Measurements from ENCODE around the gene C1orf198.
"Not testable (repeated sequence)": the region's sequence is repeated elsewhere in the genome, so short reads cannot be mapped to it uniquely, and the experiment has no call there.

The C1orf198 gene

DNA sequence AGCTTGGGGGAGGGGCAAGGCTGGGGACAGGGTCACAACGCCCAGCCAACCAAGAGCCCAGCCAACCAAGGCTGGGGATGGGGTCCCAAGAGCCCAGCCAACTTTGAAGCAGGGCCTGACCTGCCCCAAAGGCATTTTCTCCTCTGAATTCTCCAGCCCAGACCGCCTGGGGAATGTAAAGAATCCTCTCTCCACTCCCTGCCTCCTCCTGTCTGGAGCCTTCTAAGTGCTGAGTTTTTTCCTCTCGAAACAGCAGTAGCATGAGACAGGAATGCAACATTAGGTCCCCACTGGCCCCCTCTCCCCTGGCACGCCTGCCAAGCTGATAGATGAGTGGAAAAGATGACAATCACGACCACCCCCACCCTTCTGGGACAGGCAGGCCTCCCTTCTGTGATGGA, 17.0 kb downstream of the C1orf198 start:
- ChIA-PET CTCF (interaction anchor here (1.2 to 3.1 kb wide), 2 partner anchors 11 to 16 kb away, joined by 3 to 9 read pairs; no protein-coding TSS in a partner anchor), POLR2A (interaction anchor here (0.9 to 4.4 kb wide), 2 partner anchors 15 to 16 kb away, joined by 4 to 24 read pairs; partner anchors contain the start of gene C1orf198)
- TF ChIP-seq, protein P1, sequence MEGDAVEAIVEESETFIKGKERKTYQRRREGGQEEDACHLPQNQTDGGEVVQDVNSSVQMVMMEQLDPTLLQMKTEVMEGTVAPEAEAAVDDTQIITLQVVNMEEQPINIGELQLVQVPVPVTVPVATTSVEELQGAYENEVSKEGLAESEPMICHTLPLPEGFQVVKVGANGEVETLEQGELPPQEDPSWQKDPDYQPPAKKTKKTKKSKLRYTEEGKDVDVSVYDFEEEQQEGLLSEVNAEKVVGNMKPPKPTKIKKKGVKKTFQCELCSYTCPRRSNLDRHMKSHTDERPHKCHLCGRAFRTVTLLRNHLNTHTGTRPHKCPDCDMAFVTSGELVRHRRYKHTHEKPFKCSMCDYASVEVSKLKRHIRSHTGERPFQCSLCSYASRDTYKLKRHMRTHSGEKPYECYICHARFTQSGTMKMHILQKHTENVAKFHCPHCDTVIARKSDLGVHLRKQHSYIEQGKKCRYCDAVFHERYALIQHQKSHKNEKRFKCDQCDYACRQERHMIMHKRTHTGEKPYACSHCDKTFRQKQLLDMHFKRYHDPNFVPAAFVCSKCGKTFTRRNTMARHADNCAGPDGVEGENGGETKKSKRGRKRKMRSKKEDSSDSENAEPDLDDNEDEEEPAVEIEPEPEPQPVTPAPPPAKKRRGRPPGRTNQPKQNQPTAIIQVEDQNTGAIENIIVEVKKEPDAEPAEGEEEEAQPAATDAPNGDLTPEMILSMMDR (IDR thresholded peaks at IDR 0.05; ENCODE audit: insufficient read depth, low read length, missing control alignments), result no peak
- no peak overlapping the region for H3K4me3 ChIP-seq (ENCODE audit: low read depth, low read length)
- DNase-seq (ENCODE audit: low read depth, low spot score), result no peak

DNA sequence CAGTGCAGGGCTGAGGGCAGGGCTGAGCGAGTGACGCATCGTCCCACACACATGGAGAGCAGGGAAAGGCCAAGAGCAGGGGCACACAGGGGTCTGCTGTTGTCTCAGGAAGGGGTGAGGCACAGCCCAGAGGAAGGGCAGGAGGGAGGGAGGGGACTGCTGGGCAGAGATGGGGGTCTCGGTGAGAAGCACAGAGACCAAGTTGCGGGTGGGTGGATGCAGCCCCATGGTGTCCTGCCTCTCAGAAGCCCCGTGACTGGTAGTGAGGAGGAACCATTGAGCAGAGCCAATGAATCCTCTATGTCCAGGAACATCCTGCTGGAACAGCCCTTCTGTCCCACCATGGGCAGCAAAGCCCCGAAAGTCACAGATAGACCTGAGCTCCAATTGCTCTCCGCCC, 17.8 kb downstream of the C1orf198 start:
- ChIA-PET CTCF (interaction anchor here (1.2 kb wide), 1 partner anchor 16 kb away, joined by 3 read pairs; no protein-coding TSS in a partner anchor), POLR2A (interaction anchor here (4.4 kb wide), 1 partner anchor 17 kb away, joined by 24 read pairs; the partner anchor contains the start of gene C1orf198)
- DNase-seq (ENCODE audit: low read depth, low spot score), result no peak
- no peak overlapping the region for H3K4me3 ChIP-seq (ENCODE audit: low read depth, low read length)
- TF ChIP-seq, protein P1 (IDR thresholded peaks at IDR 0.05; ENCODE audit: insufficient read depth, low read length, missing control alignments), result no peak

DNA sequence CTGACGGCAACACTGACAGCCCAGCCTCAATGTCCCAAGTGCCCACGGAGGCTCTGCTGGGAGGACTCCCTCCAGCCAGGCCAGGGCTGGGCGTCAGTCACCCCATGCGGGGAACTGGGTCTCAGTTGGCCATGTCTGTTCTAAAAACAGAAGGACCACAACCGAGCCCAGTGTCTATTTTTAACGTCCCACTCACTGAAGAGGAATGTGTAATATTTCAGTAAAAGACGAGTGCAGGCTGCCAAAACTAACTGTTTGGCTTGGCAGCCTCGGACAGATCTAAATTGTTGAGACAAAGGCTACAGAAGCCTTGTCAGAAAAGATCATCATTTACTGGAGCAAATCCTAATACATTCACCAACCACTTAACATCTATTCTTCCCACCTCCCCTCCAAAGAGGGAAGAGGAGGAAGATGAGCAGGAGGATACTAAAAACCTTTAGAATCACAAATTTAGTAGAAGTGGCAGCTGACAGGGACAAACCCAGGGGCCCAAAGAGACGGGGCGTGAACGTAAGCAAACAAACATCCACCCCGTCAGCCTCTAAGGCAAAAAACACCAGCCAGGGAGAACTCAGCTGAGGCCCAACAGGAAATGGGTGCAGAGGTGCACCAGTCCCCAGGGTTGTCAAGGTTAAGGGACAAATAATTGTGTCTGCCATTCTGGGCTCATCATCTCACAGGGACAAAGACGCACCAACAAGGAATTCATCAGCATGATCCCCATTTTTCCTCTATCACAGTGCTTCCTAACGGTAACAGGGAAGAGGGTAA, 18.7 kb downstream of the C1orf198 start:
- POLR2A ChIA-PET, result interaction anchor here (1.2 kb wide), 1 partner anchor 8 kb away, joined by 5 read pairs; no protein-coding TSS in a partner anchor
- no peak overlapping the region for H3K4me3 ChIP-seq (ENCODE audit: low read depth, low read length)
- TF ChIP-seq, protein P1 (IDR thresholded peaks at IDR 0.05; ENCODE audit: insufficient read depth, low read length, missing control alignments), result no peak
- peak; percentile 80 for DNase-seq (ENCODE audit: low read depth, low spot score)
- CTCF ChIA-PET, result interaction anchor here (3.4 kb wide), 1 partner anchor 68 kb away, joined by 10 read pairs; no protein-coding TSS in a partner anchor

DNA sequence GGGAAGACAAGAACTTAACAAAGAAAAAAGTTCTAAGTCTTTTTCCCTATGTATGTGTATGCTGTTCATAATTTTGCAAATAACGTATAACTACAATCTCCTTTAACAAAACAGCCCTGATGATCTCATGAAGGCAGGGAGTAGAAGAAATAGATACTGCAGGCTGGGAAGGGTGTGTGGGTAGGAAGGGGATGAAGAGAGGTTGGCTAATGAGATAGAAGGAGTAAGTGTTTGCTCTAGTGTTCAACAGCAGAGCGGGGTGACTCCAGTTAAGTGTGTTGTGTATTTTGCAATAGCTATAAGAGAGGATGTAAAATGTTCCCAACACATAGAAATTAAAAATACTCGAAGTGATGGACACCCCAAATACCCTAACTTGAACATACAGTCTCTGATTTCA, 20.1 kb downstream of the C1orf198 start:
- POLR2A ChIA-PET, result interaction anchor here (0.5 to 1.2 kb wide), 3 partner anchors 10 to 64 kb away, joined by 3 to 5 read pairs (median 3); no protein-coding TSS in a partner anchor
- no peak for DNase-seq (ENCODE audit: low read depth, low spot score)
- H3K4me3 ChIP-seq (ENCODE audit: low read depth, low read length), result no peak overlapping the region
- CTCF ChIA-PET, result interaction anchor here (1.1 to 3.4 kb wide), 4 partner anchors 10 to 70 kb away, joined by 3 to 10 read pairs (median 6); no protein-coding TSS in a partner anchor
- TF ChIP-seq, protein P1 (IDR thresholded peaks at IDR 0.05; ENCODE audit: insufficient read depth, low read length, missing control alignments), result no peak

DNA sequence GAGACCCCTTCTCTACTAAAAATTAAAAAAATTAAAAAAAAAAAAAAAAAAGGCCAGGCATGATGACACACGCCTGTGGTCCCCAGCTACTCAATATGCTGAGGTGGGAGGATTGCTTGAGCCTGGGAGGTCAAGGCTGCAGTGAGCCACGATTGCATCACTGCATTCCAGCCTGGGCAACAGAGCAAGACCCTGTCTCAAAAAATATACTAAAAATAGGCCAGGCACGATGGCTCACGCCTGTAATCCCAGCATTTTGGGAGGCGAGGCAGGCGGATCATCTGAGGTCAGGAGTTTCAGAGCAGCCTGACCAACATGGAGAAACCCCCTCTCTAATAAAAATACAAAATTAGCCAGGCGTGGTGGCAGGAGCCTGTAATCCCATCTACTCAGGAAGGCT, 23.1 kb downstream of the C1orf198 start:
- DNase-seq (ENCODE audit: low read depth, low spot score); H3K4me3 ChIP-seq (ENCODE audit: low read depth, low read length); POLR2A ChIA-PET: not testable (repeated sequence)
- CTCF ChIA-PET, result interaction anchor here (1.3 to 1.4 kb wide), 2 partner anchors 48 to 73 kb away, joined by 3 read pairs; no protein-coding TSS in a partner anchor

DNA sequence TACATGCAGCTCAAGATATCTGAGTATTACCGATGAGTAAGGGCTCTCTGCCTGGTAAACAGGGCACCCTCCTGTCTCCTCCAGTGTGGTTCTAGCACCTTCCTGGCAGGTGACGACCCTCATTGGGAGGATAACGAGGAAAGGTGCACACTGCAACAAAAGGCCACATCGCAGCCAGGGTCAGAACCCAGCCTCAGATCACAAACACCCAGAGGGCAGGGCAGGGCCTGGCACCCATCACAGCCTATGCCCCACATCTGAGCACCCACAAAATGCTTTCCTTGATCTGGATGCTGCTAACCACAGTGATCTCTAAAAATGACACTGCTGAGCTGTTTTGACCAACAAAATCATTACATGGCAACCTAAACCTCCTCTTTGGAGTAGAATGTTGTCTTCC, 23.8 kb downstream of the C1orf198 start:
- ChIA-PET POLR2A (no interaction called here), CTCF (interaction anchor here (1.3 to 1.4 kb wide), 2 partner anchors 48 to 73 kb away, joined by 3 read pairs; no protein-coding TSS in a partner anchor)
- TF ChIP-seq, protein P1 (IDR thresholded peaks at IDR 0.05; ENCODE audit: insufficient read depth, low read length, missing control alignments), result no peak
- DNase-seq (ENCODE audit: low read depth, low spot score), result no peak
- H3K4me3 ChIP-seq (ENCODE audit: low read depth, low read length), result no peak overlapping the region

Data from AG04449 (cell line).